Measurements from ENCODE around the gene OPN1LW. TPM values are rescaled to one million over a fixed set of nuclear protein-coding genes. Genes with fewer than 3 reads are reported as not detected.

Gene OPN1LW
- not detected in 2 replicates for total RNA-seq

GRCh38 chrX:154144010-154144409 is at the start of gene OPN1LW:
Gene OPN1LW, plus strand, starts transcription at chrX:154144243. Its CDS starts 41 bp downstream, at chrX:154144284.

GRCh38 chrX:154097589-154098541 is 46.2 kb upstream of the OPN1LW start, which contains the start of gene MECP2:
Gene MECP2, minus strand, starts transcription at chrX:154097717.

GRCh38 chrX:154182296-154182695 is 38.3 kb downstream of the OPN1LW start, which contains the start of gene OPN1MW:
Gene OPN1MW, plus strand, starts transcription at chrX:154182596. Its CDS starts 82 bp downstream, at chrX:154182678.

Other genes with a start within 250 kb of the OPN1LW start
- gene AVPR2, start 239.6 kb upstream of the OPN1LW start, total RNA-seq, result not detected in 2 replicates
- 0.37 and 0.39 TPM in 2 replicates for gene ARHGAP4, start 218.0 kb upstream of the OPN1LW start, total RNA-seq
- gene NAA10, start 209.2 kb upstream of the OPN1LW start, total RNA-seq, result 70.4 and 74.6 TPM in 2 replicates
- 3.7 TPM in 2 replicates for gene RENBP, start 199.6 kb upstream of the OPN1LW start, total RNA-seq
- 26.8 and 40.7 TPM in 2 replicates for gene HCFC1, start 172.4 kb upstream of the OPN1LW start, total RNA-seq
- 6.5 and 7.3 TPM in 2 replicates for gene TMEM187, start 171.5 kb upstream of the OPN1LW start, total RNA-seq
- 59.2 and 79.8 TPM in 2 replicates for gene IRAK1, start 124.3 kb upstream of the OPN1LW start, total RNA-seq
- gene MECP2, start 46.5 kb upstream of the OPN1LW start, total RNA-seq, result 18.2 and 18.7 TPM in 2 replicates
- gene OPN1MW, start 38.4 kb downstream of the OPN1LW start, total RNA-seq, result not detected in 2 replicates
- not detected in 2 replicates for gene OPN1MW2, start 75.5 kb downstream of the OPN1LW start, total RNA-seq
- gene OPN1MW3, start 113.3 kb downstream of the OPN1LW start, total RNA-seq, result not detected in 2 replicates
- gene TEX28, start 150.9 kb downstream of the OPN1LW start, total RNA-seq, result not detected in 2 replicates
- not detected in 2 replicates for gene TKTL1, start 151.6 kb downstream of the OPN1LW start, total RNA-seq
- gene FLNA, start 230.4 kb downstream of the OPN1LW start, total RNA-seq, result 1,220 and 1,461 TPM in 2 replicates
- 32.7 and 38.5 TPM in 2 replicates for gene EMD, start 235.1 kb downstream of the OPN1LW start, total RNA-seq

Data from subcutaneous preadipocyte (primary cell).